Activated CD4-positive, alpha-beta T cell treated with anti-CD3 and anti-CD28 coated beads for 4 hours (primary cell): ENCODE data around the gene GLIPR1L2.
"Not testable (repeated sequence)": the region's sequence is repeated elsewhere in the genome, so short reads cannot be mapped to it uniquely, and the experiment has no call there.

Experiments used
- DNase-seq, 2 donors: peaks; one replicate each; pipeline ENCODE4 v3.0.0-alpha.2; 2020

The GLIPR1L2 gene

GRCh38 chr12:75438059-75438754, 47.3 kb downstream of the GLIPR1L2 start:
- DNase-seq: no peak

GRCh38 chr12:75439048-75439447, 48.2 kb downstream of the GLIPR1L2 start:
- no peak for DNase-seq

- no peak for DNase-seq
Observed at GRCh38 chr12:75439930-75440329, 49.0 kb downstream of the GLIPR1L2 start.

- DNase-seq: not testable (repeated sequence)
Observed at GRCh38 chr12:75441687-75442449, 51.0 kb downstream of the GLIPR1L2 start.

- DNase-seq: not testable (repeated sequence)
Observed at GRCh38 chr12:75442454-75442853, 51.6 kb downstream of the GLIPR1L2 start.

GRCh38 chr12:75443709-75444108, 52.8 kb downstream of the GLIPR1L2 start:
- no peak for DNase-seq

GRCh38 chr12:75444429-75445136, 53.7 kb downstream of the GLIPR1L2 start:
- no peak for DNase-seq

- not testable (repeated sequence) for DNase-seq
Observed at GRCh38 chr12:75445137-75445507, 54.2 kb downstream of the GLIPR1L2 start.

GRCh38 chr12:75446857-75447256, 56.0 kb downstream of the GLIPR1L2 start:
- DNase-seq: no peak

- DNase-seq: no peak
Observed at GRCh38 chr12:75447691-75448393, 57.0 kb downstream of the GLIPR1L2 start.

GRCh38 chr12:75452675-75453330, 61.9 kb downstream of the GLIPR1L2 start:
- DNase-seq: no peak

GRCh38 chr12:75455839-75456238, 65.0 kb downstream of the GLIPR1L2 start:
- no peak for DNase-seq

- DNase-seq: no peak
Observed at GRCh38 chr12:75457191-75457590, 66.3 kb downstream of the GLIPR1L2 start.

- not testable (repeated sequence) for DNase-seq
Observed at GRCh38 chr12:75457866-75458265, 67.0 kb downstream of the GLIPR1L2 start.

GRCh38 chr12:75459755-75460154, 68.9 kb downstream of the GLIPR1L2 start:
- no peak for DNase-seq

GRCh38 chr12:75460204-75460603, 69.3 kb downstream of the GLIPR1L2 start:
- no peak for DNase-seq

- DNase-seq: no peak
Observed at GRCh38 chr12:75471902-75472890, 81.3 kb downstream of the GLIPR1L2 start.

GRCh38 chr12:75474116-75474515, 83.2 kb downstream of the GLIPR1L2 start:
- no peak for DNase-seq

- no peak for DNase-seq
Observed at GRCh38 chr12:75476071-75476470, 85.2 kb downstream of the GLIPR1L2 start.

GRCh38 chr12:75477137-75477536, 86.2 kb downstream of the GLIPR1L2 start:
- DNase-seq: no peak

GRCh38 chr12:75478116-75478794, 87.4 kb downstream of the GLIPR1L2 start:
- DNase-seq: peak in 1 of 2 donors; percentile 23
